Panc1 (cell line): ENCODE data around the gene AAK1.

ENCODE experiments used
- POLR2AphosphoS5 ChIP-seq: IDR thresholded peaks from 2 replicates; pipeline ENCODE4 v1.6.1; 2012; ENCODE audit warnings: mild to moderate bottlenecking, low read depth, low read length, moderate library complexity
- TF ChIP-seq, protein P1 (sequence below): fragments of 450-650 bp; IDR thresholded peaks from 2 replicates; pipeline ENCODE4 v1.5.1; 2017; ENCODE audit warnings: mild to moderate bottlenecking
- TF ChIP-seq, protein P2 (sequence below), 2 experiments: IDR thresholded peaks; 2 replicates each; pipeline ENCODE4 v1.6.1; 2011 to 2012; ENCODE audit warnings: low read depth in 2 of 2, control low read depth in 1 of 2, low read length in 1 of 2, mild to moderate bottlenecking in 1 of 2, moderate library complexity in 1 of 2; ENCODE audit not compliant: insufficient read depth in 1 of 2

DNA sequence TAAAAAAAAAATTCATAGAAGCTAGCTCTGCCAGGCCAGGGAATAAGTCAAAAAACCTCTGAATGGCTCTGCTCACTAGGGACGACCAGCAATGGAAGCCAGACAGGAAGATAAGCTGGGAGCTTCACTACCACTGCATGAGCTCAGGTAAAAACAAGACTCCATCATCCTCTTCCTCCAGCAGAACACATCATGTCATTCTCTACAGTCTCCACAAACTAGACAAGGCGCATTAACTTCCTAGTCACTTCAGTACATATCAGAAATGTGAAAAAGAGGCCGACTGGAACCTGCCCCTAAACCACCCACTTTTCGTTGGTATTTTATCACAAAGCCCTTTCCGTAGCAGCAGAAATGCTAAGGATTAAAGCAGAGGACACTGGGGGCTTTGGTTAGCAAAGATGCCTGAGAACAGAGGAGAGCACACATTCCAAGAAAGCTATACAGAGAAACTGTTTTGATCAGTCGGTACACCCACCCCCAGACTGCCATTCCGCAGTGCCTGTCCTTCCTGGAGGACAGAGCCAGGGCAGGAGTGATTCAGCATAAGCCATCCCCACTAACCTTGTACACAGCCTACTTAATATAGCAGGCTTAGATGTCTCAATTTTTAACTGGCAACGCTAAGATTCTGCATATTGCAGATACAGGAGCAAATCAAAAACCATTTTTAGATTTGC is 53.4 kb downstream of the AAK1 start:
- TF ChIP-seq, protein P1, sequence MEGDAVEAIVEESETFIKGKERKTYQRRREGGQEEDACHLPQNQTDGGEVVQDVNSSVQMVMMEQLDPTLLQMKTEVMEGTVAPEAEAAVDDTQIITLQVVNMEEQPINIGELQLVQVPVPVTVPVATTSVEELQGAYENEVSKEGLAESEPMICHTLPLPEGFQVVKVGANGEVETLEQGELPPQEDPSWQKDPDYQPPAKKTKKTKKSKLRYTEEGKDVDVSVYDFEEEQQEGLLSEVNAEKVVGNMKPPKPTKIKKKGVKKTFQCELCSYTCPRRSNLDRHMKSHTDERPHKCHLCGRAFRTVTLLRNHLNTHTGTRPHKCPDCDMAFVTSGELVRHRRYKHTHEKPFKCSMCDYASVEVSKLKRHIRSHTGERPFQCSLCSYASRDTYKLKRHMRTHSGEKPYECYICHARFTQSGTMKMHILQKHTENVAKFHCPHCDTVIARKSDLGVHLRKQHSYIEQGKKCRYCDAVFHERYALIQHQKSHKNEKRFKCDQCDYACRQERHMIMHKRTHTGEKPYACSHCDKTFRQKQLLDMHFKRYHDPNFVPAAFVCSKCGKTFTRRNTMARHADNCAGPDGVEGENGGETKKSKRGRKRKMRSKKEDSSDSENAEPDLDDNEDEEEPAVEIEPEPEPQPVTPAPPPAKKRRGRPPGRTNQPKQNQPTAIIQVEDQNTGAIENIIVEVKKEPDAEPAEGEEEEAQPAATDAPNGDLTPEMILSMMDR: no peak
- TF ChIP-seq POLR2AphosphoS5: no peak
- TF ChIP-seq, protein P2, sequence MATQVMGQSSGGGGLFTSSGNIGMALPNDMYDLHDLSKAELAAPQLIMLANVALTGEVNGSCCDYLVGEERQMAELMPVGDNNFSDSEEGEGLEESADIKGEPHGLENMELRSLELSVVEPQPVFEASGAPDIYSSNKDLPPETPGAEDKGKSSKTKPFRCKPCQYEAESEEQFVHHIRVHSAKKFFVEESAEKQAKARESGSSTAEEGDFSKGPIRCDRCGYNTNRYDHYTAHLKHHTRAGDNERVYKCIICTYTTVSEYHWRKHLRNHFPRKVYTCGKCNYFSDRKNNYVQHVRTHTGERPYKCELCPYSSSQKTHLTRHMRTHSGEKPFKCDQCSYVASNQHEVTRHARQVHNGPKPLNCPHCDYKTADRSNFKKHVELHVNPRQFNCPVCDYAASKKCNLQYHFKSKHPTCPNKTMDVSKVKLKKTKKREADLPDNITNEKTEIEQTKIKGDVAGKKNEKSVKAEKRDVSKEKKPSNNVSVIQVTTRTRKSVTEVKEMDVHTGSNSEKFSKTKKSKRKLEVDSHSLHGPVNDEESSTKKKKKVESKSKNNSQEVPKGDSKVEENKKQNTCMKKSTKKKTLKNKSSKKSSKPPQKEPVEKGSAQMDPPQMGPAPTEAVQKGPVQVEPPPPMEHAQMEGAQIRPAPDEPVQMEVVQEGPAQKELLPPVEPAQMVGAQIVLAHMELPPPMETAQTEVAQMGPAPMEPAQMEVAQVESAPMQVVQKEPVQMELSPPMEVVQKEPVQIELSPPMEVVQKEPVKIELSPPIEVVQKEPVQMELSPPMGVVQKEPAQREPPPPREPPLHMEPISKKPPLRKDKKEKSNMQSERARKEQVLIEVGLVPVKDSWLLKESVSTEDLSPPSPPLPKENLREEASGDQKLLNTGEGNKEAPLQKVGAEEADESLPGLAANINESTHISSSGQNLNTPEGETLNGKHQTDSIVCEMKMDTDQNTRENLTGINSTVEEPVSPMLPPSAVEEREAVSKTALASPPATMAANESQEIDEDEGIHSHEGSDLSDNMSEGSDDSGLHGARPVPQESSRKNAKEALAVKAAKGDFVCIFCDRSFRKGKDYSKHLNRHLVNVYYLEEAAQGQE (IDR thresholded peaks at IDR 0.05; ENCODE audit: insufficient read depth in 1 of 2, low read depth in 2 of 2, low read length in 1 of 2): no peak
